MM.1S (cell line): ENCODE data around the gene HEPN1.

Source experiments
- DNase-seq: peaks from one replicate; pipeline ENCODE4 v3.0.0-alpha.2; 2015
- H2AFZ ChIP-seq: fragments of 300-600 bp; sonication (generic); 2 replicates; pipeline ENCODE4 v1.6.0; 2016; ENCODE audit warnings: antibody characterized with exemption, low read length
- H3F3A ChIP-seq: fragments of 300-600 bp; sonication (generic); 2 replicates; pipeline ENCODE4 v1.6.1; 2016; ENCODE audit warnings: mild to moderate bottlenecking, antibody characterized with exemption, low read length, moderate library complexity, mixed read lengths; ENCODE audit not compliant: insufficient read depth
- H3K27ac ChIP-seq: fragments of 300-600 bp; sonication (generic); 2 replicates; pipeline ENCODE4 v1.5.1; 2016; ENCODE audit warnings: mild to moderate bottlenecking, low read length
- H3K27me3 ChIP-seq: fragments of 300-600 bp; sonication (generic); replicated peaks from 2 replicates; pipeline ENCODE4 v1.6.0; 2016; ENCODE audit warnings: low read length; ENCODE audit not compliant: insufficient read depth
- H3K36me3 ChIP-seq: fragments of 300-600 bp; sonication (generic); replicated peaks from 2 replicates; pipeline ENCODE4 v1.6.1; 2016; ENCODE audit warnings: mild to moderate bottlenecking, low read length, mixed read lengths; ENCODE audit not compliant: insufficient read depth
- H3K4me1 ChIP-seq: fragments of 300-600 bp; sonication (generic); 2 replicates; pipeline ENCODE4 v1.6.1; 2016; ENCODE audit warnings: low read length, mixed read lengths
- H3K4me2 ChIP-seq: fragments of 300-600 bp; sonication (generic); 2 replicates; pipeline ENCODE4 v1.6.0; 2016; ENCODE audit warnings: low read depth, low read length
- H3K4me3 ChIP-seq: fragments of 300-600 bp; sonication (generic); 2 replicates; pipeline ENCODE4 v1.5.1; 2016; ENCODE audit warnings: low read length, mixed read lengths
- H3K79me2 ChIP-seq: fragments of 300-600 bp; sonication (generic); 2 replicates; pipeline ENCODE4 v1.6.1; 2016; ENCODE audit warnings: mixed run types, low read length, mixed read lengths
- H3K9ac ChIP-seq: fragments of 300-600 bp; sonication (generic); 2 replicates; pipeline ENCODE4 v1.6.1; 2016; ENCODE audit warnings: low read length, mixed read lengths
- H3K9me2 ChIP-seq: fragments of 300-600 bp; sonication (generic); replicated peaks from 2 replicates; pipeline ENCODE4 v1.6.1; 2016; ENCODE audit warnings: mild to moderate bottlenecking, low read length, mixed read lengths; ENCODE audit not compliant: insufficient read depth
- H3K9me3 ChIP-seq: fragments of 300-600 bp; sonication (generic); replicated peaks from 2 replicates; pipeline ENCODE4 v1.6.1; 2016; ENCODE audit warnings: mild to moderate bottlenecking, low read length, mixed read lengths; ENCODE audit not compliant: insufficient read depth
- H4K20me1 ChIP-seq: fragments of 300-600 bp; sonication (generic); 2 replicates; pipeline ENCODE4 v1.6.1; 2016; ENCODE audit warnings: mild to moderate bottlenecking, low read length, moderate library complexity, mixed read lengths; ENCODE audit not compliant: insufficient read depth
- EZH2 ChIP-seq: fragments of 300-600 bp; sonication (generic); optimal IDR thresholded peaks from 2 replicates; pipeline ENCODE3; 2017; ENCODE audit warnings: low read depth, mild to moderate bottlenecking, antibody characterized with exemption, low read length, mixed read lengths
- EZH2phosphoT487 ChIP-seq: fragments of 300-600 bp; sonication (generic); IDR thresholded peaks from 2 replicates; pipeline ENCODE4 v1.6.1; 2018; ENCODE audit warnings: antibody characterized with exemption, low read length
- TF ChIP-seq, protein P1 (sequence below): fragments of 300-600 bp; sonication (generic); IDR thresholded peaks from 2 replicates; pipeline ENCODE4 v1.5.1; 2016; ENCODE audit warnings: antibody characterized with exemption, low read length, mixed read lengths

HEPN1 gene

DNA sequence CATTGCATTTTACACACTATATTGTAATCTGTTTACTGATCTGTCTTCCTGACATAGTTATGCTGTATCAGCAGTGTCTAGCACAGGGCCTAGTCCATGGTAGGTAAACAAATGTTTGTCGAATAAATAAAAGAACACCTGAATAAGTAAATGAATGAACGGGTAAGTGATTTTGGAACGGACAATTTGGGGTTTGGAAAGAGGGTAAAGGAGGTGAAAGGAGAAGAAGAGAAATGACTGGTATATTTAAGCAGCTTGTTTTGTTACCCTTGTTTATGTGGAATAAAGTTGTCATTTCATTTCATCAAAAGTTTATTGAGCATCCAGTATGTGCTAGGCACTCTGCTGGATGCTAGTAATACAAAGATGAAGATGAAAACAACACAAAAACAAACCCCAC, at the start of gene HEPN1:
TSS of gene HEPN1 (plus strand) at position 301 of the 400 bp plus-strand sequence.
- Histone ChIP-seq H2AFZ (no peak within 1 kb of the TSS), H4K20me1 (no peaks in the 10 kb centered on the region), H3K9me2 (no peaks in the 10 kb centered on the region), H3K79me2 (no peaks in the 10 kb centered on the region), H3K4me3 (no peak within 1 kb of the TSS), H3K27me3 (peaks cover 12% of the 10 kb centered on the region), H3K9me3 (no peaks in the 10 kb centered on the region), H3K4me2 (no peak within 1 kb of the TSS), H3K27ac (no peak within 1 kb of the TSS), H3K9ac (no peak within 1 kb of the TSS), H3F3A (no peaks in the 10 kb centered on the region), H3K36me3 (no peaks in the 10 kb centered on the region), H3K4me1 (peaks cover 18% of the 10 kb centered on the region)
- TF ChIP-seq, protein P1, sequence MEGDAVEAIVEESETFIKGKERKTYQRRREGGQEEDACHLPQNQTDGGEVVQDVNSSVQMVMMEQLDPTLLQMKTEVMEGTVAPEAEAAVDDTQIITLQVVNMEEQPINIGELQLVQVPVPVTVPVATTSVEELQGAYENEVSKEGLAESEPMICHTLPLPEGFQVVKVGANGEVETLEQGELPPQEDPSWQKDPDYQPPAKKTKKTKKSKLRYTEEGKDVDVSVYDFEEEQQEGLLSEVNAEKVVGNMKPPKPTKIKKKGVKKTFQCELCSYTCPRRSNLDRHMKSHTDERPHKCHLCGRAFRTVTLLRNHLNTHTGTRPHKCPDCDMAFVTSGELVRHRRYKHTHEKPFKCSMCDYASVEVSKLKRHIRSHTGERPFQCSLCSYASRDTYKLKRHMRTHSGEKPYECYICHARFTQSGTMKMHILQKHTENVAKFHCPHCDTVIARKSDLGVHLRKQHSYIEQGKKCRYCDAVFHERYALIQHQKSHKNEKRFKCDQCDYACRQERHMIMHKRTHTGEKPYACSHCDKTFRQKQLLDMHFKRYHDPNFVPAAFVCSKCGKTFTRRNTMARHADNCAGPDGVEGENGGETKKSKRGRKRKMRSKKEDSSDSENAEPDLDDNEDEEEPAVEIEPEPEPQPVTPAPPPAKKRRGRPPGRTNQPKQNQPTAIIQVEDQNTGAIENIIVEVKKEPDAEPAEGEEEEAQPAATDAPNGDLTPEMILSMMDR = no peak
- TF ChIP-seq EZH2phosphoT487 (no peak), EZH2 (no peak)
- no peak for DNase-seq

DNA sequence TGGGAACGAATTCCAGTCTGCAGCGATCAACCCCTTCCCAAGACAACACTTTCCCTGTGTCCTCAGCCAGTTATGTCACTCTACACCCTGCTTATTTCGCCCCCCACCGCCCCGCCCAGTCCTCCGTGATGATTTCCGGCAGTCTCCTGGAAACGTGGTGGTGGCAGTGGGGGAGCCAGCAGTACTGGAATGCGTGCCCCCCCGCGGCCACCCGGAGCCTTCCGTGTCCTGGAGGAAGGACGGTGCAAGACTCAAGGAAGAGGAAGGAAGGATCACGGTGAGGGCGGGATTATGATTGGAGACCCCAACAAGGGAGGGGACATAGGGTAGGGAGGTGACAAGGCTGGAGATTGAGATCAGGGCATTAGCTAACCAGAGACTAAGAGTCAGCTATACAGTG, 49.7 kb upstream of the HEPN1 start:
- Histone ChIP-seq H2AFZ (no peak overlapping the region), H3K4me2 (no peak overlapping the region), H3K27me3 (peaks cover 92% of the 10 kb centered on the region)

DNA sequence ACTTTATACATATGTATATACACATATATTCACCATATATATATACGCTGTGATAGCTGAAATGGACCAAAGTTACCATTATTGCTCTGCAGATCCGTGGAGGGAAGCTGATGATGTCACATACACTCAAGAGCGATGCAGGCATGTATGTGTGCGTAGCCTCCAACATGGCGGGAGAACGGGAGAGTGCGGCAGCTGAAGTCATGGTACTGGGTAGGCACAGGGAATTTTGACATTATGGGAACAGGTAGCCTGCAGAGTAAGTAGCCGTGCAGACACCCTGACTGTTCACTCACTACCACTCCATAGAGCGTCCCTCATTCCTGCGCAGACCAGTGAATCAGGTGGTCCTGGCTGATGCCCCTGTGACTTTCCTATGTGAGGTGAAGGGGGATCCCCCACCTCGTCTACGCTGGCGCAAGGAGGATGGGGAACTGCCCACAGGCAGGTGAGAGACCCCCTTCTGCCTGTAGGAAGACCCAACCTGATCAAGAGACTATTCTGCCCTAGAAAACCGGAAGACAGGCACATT, 49.1 kb upstream of the HEPN1 start:
- Histone ChIP-seq H3K9me3 (no peaks in the 10 kb centered on the region), H3K36me3 (no peaks in the 10 kb centered on the region), H3K27me3 (peaks cover 86% of the 10 kb centered on the region), H3K9me2 (no peaks in the 10 kb centered on the region), H4K20me1 (no peaks in the 10 kb centered on the region), H3K27ac (no peak overlapping the region), H3K4me2 (no peak overlapping the region), H2AFZ (no peak overlapping the region), H3K4me3 (no peak overlapping the region), H3K4me1 (no peaks in the 10 kb centered on the region), H3K79me2 (no peaks in the 10 kb centered on the region), H3F3A (no peaks in the 10 kb centered on the region), H3K9ac (no peak overlapping the region)
- TF ChIP-seq EZH2 (no peak), EZH2phosphoT487 (no peak)
- TF ChIP-seq, protein P1 = no peak
- DNase-seq = no peak

More for the DNA sequence above, 49.7 kb upstream of the HEPN1 start:
- no peaks in the 10 kb centered on the region for H4K20me1 ChIP-seq
- no peak overlapping the region for H3K27ac ChIP-seq
- no peak overlapping the region for H3K4me3 ChIP-seq
- H3K36me3 ChIP-seq = no peaks in the 10 kb centered on the region
- no peaks in the 10 kb centered on the region for H3K9me2 ChIP-seq
- no peak for DNase-seq
- no peak overlapping the region for H3K9ac ChIP-seq
- no peaks in the 10 kb centered on the region for H3K4me1 ChIP-seq
- TF ChIP-seq EZH2phosphoT487 = no peak
- TF ChIP-seq, protein P1 = no peak
- no peak for TF ChIP-seq EZH2
- no peaks in the 10 kb centered on the region for H3F3A ChIP-seq
- H3K79me2 ChIP-seq = no peaks in the 10 kb centered on the region
- no peaks in the 10 kb centered on the region for H3K9me3 ChIP-seq
